VCaP (cell line): ENCODE results near the gene SLC44A1.

ENCODE experiments used
- H3K27ac ChIP-seq: fragments of 450-650 bp; 2 replicates; pipeline ENCODE4 v1.5.1; 2017
- CTCF ChIP-seq: fragments of 450-650 bp; conservative IDR thresholded peaks from 2 replicates; pipeline ENCODE4 v1.5.1; 2017; ENCODE audit warnings: mild to moderate bottlenecking, moderate library complexity

SLC44A1 gene

GRCh38 chr9:105206821-105207699 lies 37.4 kb upstream of the SLC44A1 start:
- no peak for TF ChIP-seq CTCF
- H3K27ac ChIP-seq = no peak overlapping the region

GRCh38 chr9:105216440-105217178 lies 27.8 kb upstream of the SLC44A1 start:
- TF ChIP-seq CTCF = no peak
- no peak overlapping the region for H3K27ac ChIP-seq

GRCh38 chr9:105218673-105219072 lies 25.8 kb upstream of the SLC44A1 start:
- H3K27ac ChIP-seq = no peak overlapping the region
- no peak for TF ChIP-seq CTCF

- H3K27ac ChIP-seq = no peak overlapping the region
Measured at GRCh38 chr9:105219291-105219805, 25.1 kb upstream of the SLC44A1 start.

GRCh38 chr9:105220451-105220850 lies 24.0 kb upstream of the SLC44A1 start:
- no peak overlapping the region for H3K27ac ChIP-seq
- TF ChIP-seq CTCF = no peak

More at GRCh38 chr9:105219291-105219805, 25.1 kb upstream of the SLC44A1 start:
- no peak for TF ChIP-seq CTCF

- H3K27ac ChIP-seq = no peak overlapping the region
- no peak for TF ChIP-seq CTCF
Measured at GRCh38 chr9:105223544-105224140, 20.8 kb upstream of the SLC44A1 start.

- no peak overlapping the region for H3K27ac ChIP-seq
- no peak for TF ChIP-seq CTCF
Measured at GRCh38 chr9:105226055-105226454, 18.4 kb upstream of the SLC44A1 start.
